Stimulated activated CD8-positive, alpha-beta memory T cell treated with anti-CD3 and anti-CD28 coated beads, Interleukin-4, amount 100 ng/mL, for 1 hour (primary cell): ENCODE results near the gene C15orf61.

Experiments used
- DNase-seq, 2 donors: peaks; one replicate each; pipeline ENCODE4 v3.0.0-alpha.2; 2020; ENCODE audit warnings: low read depth in 2 of 2, low spot score in 1 of 2

The C15orf61 gene

GRCh38 chr15:67512933-67513714, 7.8 kb upstream of the C15orf61 start:
- no peak for DNase-seq

GRCh38 chr15:67515090-67515489, 5.8 kb upstream of the C15orf61 start:
- DNase-seq, result no peak

- DNase-seq, result no peak
Measured at GRCh38 chr15:67515557-67515956, 5.4 kb upstream of the C15orf61 start.

GRCh38 chr15:67520321-67521028, 456 bp upstream of the C15orf61 start:
- no peak for DNase-seq

- DNase-seq, result no peak
Measured at GRCh38 chr15:67521783-67522568, 1.0 kb downstream of the C15orf61 start.

- DNase-seq, result no peak
Measured at GRCh38 chr15:67523330-67523729, 2.4 kb downstream of the C15orf61 start.

GRCh38 chr15:67524235-67524634, 3.3 kb downstream of the C15orf61 start:
- DNase-seq, result no peak

GRCh38 chr15:67528513-67528912, 7.6 kb downstream of the C15orf61 start:
- DNase-seq, result no peak

GRCh38 chr15:67531379-67531914, 10.5 kb downstream of the C15orf61 start:
- DNase-seq, result no peak

GRCh38 chr15:67533873-67534272, 12.9 kb downstream of the C15orf61 start:
- DNase-seq, result no peak

GRCh38 chr15:67534360-67534759, 13.4 kb downstream of the C15orf61 start:
- no peak for DNase-seq

GRCh38 chr15:67537771-67538170, 16.8 kb downstream of the C15orf61 start:
- DNase-seq, result no peak

GRCh38 chr15:67542420-67543347, 21.8 kb downstream of the C15orf61 start, which contains the start of gene MAP2K5:
Gene MAP2K5, plus strand, starts transcription at chr15:67542703. Its CDS starts 633 bp downstream, at chr15:67543336.
- DNase-seq, result peak; percentile 57 to 58

GRCh38 chr15:67543348-67543718, 22.4 kb downstream of the C15orf61 start:
- DNase-seq, result no peak

- no peak for DNase-seq
Measured at GRCh38 chr15:67544475-67544874, 23.5 kb downstream of the C15orf61 start.

- no peak for DNase-seq
Measured at GRCh38 chr15:67545864-67546263, 24.9 kb downstream of the C15orf61 start.

- no peak for DNase-seq
Measured at GRCh38 chr15:67547064-67547463, 26.1 kb downstream of the C15orf61 start.

- no peak for DNase-seq
Measured at GRCh38 chr15:67547836-67548235, 26.9 kb downstream of the C15orf61 start.

GRCh38 chr15:67548236-67548852, 27.4 kb downstream of the C15orf61 start:
- no peak for DNase-seq
